SU-DHL-6 (cell line): Measurements from ENCODE around the gene RHOT2.

Source experiments
- EZH2phosphoT487 ChIP-seq: fragments of 200-600 bp; sonication (generic), shearing (Covaris generic); conservative IDR thresholded peaks from 2 replicates; pipeline ENCODE4 v1.6.1; 2018; ENCODE audit warnings: mild to moderate bottlenecking, antibody characterized with exemption, low read length, moderate library complexity, mixed read lengths
- TF ChIP-seq, protein P1 (sequence below): fragments of 200-600 bp; sonication (generic); IDR thresholded peaks from one replicate; pipeline ENCODE4 v1.5.1; 2017; ENCODE audit warnings: antibody characterized with exemption, mild to moderate bottlenecking, low read length, moderate library complexity; ENCODE audit not compliant: insufficient read depth, poor library complexity, severe bottlenecking

DNA sequence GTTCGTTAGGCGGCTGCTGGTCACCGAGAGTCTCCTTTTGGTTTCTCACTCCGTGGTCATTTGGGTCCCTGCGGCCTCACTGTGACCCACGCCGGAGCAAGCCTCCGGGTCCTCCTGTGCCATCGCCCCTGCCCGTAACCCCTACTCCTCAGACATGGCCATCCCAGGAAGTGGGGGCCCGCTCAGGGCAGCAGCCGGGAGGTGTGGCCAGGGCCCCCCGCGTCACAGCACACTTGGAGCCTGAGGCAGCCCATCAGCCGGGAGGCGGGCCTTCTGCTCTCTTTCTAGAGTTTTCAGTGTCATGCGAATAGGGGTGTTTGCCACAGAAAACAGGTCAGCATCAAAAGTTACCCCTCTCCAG lies 45.0 kb upstream of the RHOT2 start:
- TF ChIP-seq EZH2phosphoT487, result no peak
- TF ChIP-seq, protein P1, sequence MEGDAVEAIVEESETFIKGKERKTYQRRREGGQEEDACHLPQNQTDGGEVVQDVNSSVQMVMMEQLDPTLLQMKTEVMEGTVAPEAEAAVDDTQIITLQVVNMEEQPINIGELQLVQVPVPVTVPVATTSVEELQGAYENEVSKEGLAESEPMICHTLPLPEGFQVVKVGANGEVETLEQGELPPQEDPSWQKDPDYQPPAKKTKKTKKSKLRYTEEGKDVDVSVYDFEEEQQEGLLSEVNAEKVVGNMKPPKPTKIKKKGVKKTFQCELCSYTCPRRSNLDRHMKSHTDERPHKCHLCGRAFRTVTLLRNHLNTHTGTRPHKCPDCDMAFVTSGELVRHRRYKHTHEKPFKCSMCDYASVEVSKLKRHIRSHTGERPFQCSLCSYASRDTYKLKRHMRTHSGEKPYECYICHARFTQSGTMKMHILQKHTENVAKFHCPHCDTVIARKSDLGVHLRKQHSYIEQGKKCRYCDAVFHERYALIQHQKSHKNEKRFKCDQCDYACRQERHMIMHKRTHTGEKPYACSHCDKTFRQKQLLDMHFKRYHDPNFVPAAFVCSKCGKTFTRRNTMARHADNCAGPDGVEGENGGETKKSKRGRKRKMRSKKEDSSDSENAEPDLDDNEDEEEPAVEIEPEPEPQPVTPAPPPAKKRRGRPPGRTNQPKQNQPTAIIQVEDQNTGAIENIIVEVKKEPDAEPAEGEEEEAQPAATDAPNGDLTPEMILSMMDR, result no peak
